ENCODE data around the gene ZNF512B. TPM values are rescaled to one million over a fixed set of nuclear protein-coding genes. Genes with fewer than 3 reads are reported as not detected.

The ZNF512B gene
- total RNA-seq, 1 experiment from 2014 or later, result 58.1 TPM

DNA sequence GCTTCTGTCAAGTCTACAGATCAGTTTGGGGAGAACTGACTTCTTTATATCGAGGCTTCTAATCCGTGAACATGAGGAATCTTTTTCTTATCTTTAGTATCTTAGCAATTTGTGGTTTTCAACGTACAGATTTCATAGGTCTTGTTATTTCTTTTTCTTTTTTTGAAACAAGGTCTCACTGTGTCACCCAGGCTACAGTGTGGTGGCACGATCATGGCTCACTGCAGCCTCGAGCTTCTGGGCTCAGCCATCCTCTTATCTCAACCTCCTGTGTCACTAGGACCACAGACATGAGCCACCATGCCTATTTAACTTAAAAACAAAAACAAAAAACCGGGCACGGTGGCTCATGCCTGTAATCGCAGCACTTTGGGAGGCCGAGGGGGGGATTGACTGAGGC is 45.5 kb downstream of the ZNF512B start:
- Mint-ChIP-seq H3K9me3 (ENCODE audit: low read depth, unreplicated experiment) (no peaks in the 10 kb centered on the region), H3K27me3 (ENCODE audit: unreplicated experiment) (no peaks in the 10 kb centered on the region), H3K36me3 (ENCODE audit: insufficient read depth, unreplicated experiment) (peaks cover 60% of the 10 kb centered on the region), H3K4me1 (ENCODE audit: low read depth, unreplicated experiment) (no peaks in the 10 kb centered on the region), H3K4me3 (ENCODE audit: low read depth, unreplicated experiment) (no peak overlapping the region), H3K27ac (ENCODE audit: unreplicated experiment) (no peak overlapping the region)
- intact Hi-C loops (cut with micrococcal nuclease; ENCODE audit: unreplicated experiment), result no loop called here
- no peak for DNase-seq
- no peak for TF ChIP-seq CTCF (IDR thresholded peaks at IDR 0.05; ENCODE audit: unreplicated experiment)
- BruUV-seq (replicated peaks), result no TSS peak
- CTCF ChIA-PET, result no interaction called here

GRCh38 chr20:63923651-63924050 is 46.1 kb downstream of the ZNF512B start:
- Mint-ChIP-seq H3K27me3 (ENCODE audit: unreplicated experiment) (no peaks in the 10 kb centered on the region), H3K27ac (ENCODE audit: unreplicated experiment) (no peak overlapping the region), H3K9me3 (ENCODE audit: low read depth, unreplicated experiment) (no peaks in the 10 kb centered on the region), H3K4me3 (ENCODE audit: low read depth, unreplicated experiment) (no peak overlapping the region), H3K4me1 (ENCODE audit: low read depth, unreplicated experiment) (no peaks in the 10 kb centered on the region), H3K36me3 (ENCODE audit: insufficient read depth, unreplicated experiment) (peaks cover 60% of the 10 kb centered on the region)
- no peak for DNase-seq
- CTCF ChIA-PET, result interaction anchor here (0.7 to 0.9 kb wide), 2 partner anchors 116 to 146 kb away, joined by 3 to 4 read pairs; no protein-coding TSS in a partner anchor
- intact Hi-C loops (cut with micrococcal nuclease; ENCODE audit: unreplicated experiment), result no loop called here
- no peak for TF ChIP-seq CTCF (IDR thresholded peaks at IDR 0.05; ENCODE audit: unreplicated experiment)
- BruUV-seq (replicated peaks), result no TSS peak

DNA sequence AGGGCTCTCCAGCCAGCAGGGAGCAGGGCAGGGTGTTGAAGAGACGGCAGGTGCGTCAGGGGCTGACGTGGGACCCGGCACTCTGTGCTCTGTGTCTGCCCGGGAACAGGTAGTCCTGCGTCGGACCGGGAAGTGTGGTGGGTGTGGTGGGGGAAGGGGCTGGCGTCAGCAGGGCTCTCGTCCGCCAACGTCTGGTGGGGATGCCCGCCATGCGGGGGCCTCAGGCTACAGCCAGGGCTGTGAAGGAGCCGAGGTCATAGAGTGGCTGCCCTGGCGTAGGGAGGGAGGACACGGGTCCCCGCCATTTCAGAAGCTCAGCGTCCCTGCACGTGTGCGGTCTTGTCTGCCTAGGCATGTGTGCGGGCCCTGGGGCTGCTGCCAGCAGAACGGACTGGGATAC is 49.5 kb downstream of the ZNF512B start:
- Mint-ChIP-seq H3K27me3 (ENCODE audit: unreplicated experiment) (no peaks in the 10 kb centered on the region), H3K4me1 (ENCODE audit: low read depth, unreplicated experiment) (peaks cover 8% of the 10 kb centered on the region), H3K36me3 (ENCODE audit: insufficient read depth, unreplicated experiment) (peaks cover 48% of the 10 kb centered on the region), H3K9me3 (ENCODE audit: low read depth, unreplicated experiment) (no peaks in the 10 kb centered on the region), H3K4me3 (ENCODE audit: low read depth, unreplicated experiment) (no peak overlapping the region), H3K27ac (ENCODE audit: unreplicated experiment) (no peak overlapping the region)
- intact Hi-C loops (cut with micrococcal nuclease; ENCODE audit: unreplicated experiment), result no loop called here
- TF ChIP-seq CTCF (IDR thresholded peaks at IDR 0.05; ENCODE audit: unreplicated experiment), result no peak
- CTCF ChIA-PET, result interaction anchor here (0.5 kb wide), 1 partner anchor 66 kb away, joined by 4 read pairs; no protein-coding TSS in a partner anchor
- DNase-seq, result no peak
- BruUV-seq (replicated peaks), result no TSS peak

GRCh38 chr20:63919130-63919529 is 50.6 kb downstream of the ZNF512B start:
- H3K4me1 Mint-ChIP-seq (ENCODE audit: low read depth, unreplicated experiment), result peaks cover 8% of the 10 kb centered on the region
- intact Hi-C loops (cut with micrococcal nuclease; ENCODE audit: unreplicated experiment), result no loop called here
- peaks cover 42% of the 10 kb centered on the region for H3K36me3 Mint-ChIP-seq (ENCODE audit: insufficient read depth, unreplicated experiment)
- TF ChIP-seq CTCF (IDR thresholded peaks at IDR 0.05; ENCODE audit: unreplicated experiment), result no peak
- CTCF ChIA-PET, result no interaction called here
- H3K9me3 Mint-ChIP-seq (ENCODE audit: low read depth, unreplicated experiment), result no peaks in the 10 kb centered on the region
- H3K4me3 Mint-ChIP-seq (ENCODE audit: low read depth, unreplicated experiment), result no peak overlapping the region
- no peak for DNase-seq
- no TSS peak for BruUV-seq (replicated peaks)
- no peaks in the 10 kb centered on the region for H3K27me3 Mint-ChIP-seq (ENCODE audit: unreplicated experiment)
- H3K27ac Mint-ChIP-seq (ENCODE audit: unreplicated experiment), result no peak overlapping the region

All from Calu3 (cell line).